ENCODE results near the gene CNN3.

CNN3 gene

GRCh38 chr1:94887603-94888171 is 39.2 kb downstream of the CNN3 start:
- DNase-seq = no peak
- no peak for ATAC-seq

DNA sequence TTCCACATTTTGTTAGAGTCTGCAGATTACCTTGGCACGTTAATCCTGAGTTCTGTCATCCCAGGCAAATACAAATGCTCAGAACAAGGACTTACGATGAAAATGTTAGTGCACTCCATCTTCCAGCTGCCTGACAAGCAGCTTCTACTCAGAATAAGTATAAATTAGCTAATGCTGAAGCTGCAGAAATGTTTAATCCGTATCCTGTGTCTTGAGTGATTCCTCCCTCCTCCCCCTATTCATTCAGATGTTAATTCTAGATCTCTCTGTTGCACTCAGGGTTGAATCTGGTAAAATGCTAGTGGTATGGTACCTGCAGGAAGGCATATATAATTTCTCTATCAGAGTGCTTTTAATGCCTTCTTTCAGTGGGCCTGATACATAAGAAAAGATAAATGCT is 39.8 kb downstream of the CNN3 start:
- DNase-seq (no peak), ATAC-seq (no peak)

DNA sequence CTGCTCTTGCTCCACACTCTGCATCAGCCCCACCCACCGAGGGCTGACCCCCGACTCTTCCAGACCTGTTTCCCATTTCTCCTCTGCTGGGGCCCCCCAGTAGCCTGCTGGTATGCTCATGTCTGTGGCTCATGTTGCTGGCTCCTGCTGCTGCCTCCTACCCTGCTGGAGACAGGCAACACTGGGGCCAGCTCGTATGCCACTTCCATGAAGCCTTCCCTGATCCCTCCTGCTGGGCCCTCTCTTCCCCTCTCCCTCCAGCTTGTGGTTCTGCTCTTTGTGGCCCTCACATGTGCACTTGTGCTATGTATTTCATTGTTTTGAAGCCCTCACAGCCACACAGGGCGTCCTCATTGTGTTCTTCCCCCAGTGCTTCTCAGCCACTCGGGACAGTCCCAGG is 40.5 kb downstream of the CNN3 start:
- DNase-seq = no peak
- no peak for ATAC-seq

GRCh38 chr1:94884507-94884906 is 42.4 kb downstream of the CNN3 start:
- ATAC-seq (no peak), DNase-seq (no peak)

GRCh38 chr1:94884106-94884505 is 42.8 kb downstream of the CNN3 start:
- DNase-seq (no peak), ATAC-seq (no peak)

DNA sequence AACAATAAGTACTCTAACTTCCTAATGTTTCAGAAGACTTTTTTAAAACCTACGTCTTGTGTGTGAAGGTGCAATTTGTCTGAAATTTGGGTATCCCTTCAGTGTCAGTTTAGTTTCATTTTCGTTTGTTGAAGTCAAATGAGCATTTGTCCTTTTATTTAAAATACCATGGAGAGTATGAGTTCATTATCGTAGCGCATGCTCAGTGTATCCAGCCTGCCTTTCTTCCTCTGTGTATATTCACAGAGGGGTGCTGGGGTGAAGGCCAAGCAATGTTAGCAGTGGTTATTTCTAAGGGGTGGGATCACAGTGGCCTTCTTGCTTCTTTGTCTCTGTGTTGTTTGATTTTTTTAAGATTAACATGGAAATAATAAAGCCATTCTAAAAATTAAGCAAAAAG is 43.2 kb downstream of the CNN3 start:
- ATAC-seq (peak; percentile 82), DNase-seq (no peak)

DNA sequence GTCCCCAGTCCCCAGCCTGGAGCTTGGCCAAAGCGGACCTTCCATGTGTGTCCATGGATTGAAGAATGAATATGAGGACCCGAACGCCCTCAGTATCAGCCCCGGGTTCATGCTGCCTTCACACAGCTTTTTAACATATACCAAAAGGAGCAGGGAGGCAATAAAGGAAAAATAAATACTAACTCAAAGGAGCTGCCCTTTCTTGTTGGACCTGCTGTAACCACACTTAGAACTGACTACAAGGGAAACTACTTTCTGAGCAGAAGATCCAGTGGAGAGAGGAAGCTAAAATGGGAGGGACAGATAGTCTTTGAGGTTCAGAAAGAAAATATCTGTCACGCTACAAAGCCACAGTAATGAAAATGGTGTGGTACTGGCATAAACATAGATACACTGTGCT is 48.6 kb downstream of the CNN3 start:
- DNase-seq (no peak), ATAC-seq (no peak)

GRCh38 chr1:94876362-94876761 is 50.5 kb downstream of the CNN3 start:
- ATAC-seq = no peak
- no peak for DNase-seq

DNA sequence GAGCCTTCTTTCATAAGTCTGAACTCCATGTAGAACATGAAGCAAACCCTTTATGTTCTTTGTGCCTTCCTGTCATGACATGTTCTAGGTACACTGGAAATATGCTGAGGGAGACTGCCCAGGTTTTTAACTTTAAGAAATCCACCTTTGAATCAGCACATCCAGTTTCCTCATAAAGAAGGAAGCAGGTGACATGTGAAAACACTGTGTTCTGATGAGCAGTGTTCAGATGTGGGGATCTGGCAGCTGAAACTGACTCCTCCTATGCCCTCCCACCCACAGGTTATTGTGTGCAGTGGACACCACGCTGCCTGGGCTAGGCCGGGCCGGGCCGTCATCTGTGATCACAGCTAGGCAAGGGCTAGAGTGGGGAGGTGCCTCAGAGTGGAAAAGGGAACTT is 51.1 kb downstream of the CNN3 start:
- ATAC-seq (no peak), DNase-seq (no peak)

DNA sequence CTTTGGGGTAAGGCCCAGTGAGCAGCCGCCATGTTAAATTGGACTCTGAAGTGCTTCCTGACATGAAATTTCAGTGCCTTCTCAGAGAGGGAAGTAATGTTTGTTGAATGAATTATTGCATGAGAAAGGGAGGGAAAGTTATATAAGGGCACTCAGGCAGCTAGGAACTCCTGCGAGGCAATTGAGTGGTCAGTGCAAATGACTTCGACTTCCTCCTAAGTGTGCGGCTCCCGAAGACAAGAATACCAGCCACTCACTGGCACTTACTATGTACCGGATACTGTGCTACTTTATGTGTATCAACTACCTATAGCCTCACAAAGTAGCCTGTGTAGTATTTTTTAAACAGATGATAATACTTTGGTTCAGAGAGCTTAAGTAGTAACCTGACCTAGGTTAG is 52.5 kb downstream of the CNN3 start:
- DNase-seq = no peak
- no peak for ATAC-seq

DNA sequence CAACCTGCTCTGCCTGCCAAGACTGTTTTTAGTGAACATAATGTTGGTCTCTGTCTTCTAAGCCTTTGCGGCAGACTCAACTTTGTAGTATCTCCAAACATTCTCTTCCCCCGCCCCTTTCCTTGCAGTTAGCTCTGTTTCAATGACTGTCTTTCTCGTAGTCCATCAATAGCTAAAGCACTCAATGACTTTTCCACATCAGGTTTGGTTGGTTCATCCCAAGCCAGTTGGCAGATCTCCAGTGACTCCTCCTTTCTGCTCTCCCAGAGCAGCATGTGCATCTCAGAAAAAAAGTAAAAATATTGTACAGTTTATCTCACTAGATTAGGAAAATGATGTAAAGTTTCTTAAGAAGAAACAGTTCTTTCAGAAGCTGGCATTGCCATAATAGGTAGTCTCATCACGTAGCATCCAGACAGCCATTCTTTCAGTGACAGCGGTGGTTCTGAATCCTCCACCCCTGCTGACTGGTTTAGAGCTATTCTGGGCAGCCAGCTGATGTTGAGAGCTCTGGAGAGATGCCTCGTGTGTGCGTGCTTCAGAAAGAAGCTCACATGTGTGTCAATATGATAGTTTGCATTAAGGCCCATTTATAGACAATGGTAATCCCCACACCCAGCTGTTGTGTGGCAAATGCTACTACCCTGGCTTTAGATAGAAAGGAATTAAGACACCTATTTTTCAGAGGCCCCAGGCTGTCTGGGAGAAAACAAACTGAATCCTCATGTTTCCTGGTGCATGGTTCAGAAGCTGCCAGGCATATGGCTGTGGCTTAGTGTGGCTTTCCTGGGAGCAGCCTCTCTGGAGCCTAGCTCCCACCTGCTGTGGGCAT is 53.2 kb downstream of the CNN3 start:
- DNase-seq (no peak), ATAC-seq (no peak)

GRCh38 chr1:94872771-94873495 is 54.0 kb downstream of the CNN3 start:
- DNase-seq (no peak), ATAC-seq (no peak)

GRCh38 chr1:94871031-94871430 is 55.9 kb downstream of the CNN3 start:
- DNase-seq (no peak), ATAC-seq (no peak)

DNA sequence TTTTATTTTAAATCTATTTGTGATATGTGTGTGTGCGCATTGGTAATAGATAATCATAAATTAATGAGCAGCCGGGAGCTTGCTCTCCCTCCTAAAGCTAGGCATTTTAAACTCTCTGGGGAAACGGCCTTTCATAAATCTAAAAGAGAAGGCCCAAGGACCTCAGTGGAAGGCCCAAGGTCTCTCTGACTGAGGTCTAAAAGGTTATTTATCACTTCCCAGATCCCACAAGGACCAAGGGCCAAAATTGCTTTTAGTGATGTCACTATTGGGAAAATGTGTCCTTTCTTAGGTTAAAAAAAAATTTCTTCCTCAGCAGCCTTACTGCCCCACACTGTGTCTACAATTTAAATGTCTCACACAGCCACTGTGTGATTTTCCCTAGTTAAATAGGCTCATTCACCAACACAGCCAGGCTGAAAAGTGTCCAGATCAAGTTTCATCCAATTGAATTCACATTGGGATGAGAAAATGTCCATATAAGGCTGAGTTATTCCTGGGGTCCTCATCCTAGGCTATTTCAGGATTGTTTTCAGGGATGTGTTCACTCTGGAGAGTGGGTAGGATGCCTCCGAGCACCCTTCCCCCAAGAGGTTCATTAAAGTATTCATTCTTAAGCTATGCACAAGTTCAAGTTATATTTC is 60.6 kb downstream of the CNN3 start:
- ATAC-seq = no peak

DNA sequence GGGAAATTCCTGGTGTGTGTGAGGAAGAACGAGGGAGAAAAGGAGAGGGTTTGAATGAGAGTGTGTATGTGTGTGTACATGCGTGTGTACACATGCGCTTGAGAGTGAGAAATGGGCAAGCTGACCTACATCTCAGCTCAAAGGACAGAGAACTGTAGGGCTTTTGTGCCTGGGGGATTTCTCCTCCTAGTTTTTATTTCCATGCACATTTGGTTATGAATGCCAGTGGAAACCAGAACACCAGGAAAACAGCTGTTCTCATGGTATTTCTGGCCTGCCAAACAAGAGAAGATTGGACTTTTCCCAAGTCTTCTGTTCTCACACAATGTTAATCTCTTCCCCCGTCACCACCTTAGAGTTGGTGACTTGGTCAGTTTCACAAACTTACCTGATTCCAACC is 61.5 kb downstream of the CNN3 start:
- DNase-seq (no peak), ATAC-seq (no peak)

More for the DNA sequence above, 60.6 kb downstream of the CNN3 start:
- no peak for DNase-seq

DNA sequence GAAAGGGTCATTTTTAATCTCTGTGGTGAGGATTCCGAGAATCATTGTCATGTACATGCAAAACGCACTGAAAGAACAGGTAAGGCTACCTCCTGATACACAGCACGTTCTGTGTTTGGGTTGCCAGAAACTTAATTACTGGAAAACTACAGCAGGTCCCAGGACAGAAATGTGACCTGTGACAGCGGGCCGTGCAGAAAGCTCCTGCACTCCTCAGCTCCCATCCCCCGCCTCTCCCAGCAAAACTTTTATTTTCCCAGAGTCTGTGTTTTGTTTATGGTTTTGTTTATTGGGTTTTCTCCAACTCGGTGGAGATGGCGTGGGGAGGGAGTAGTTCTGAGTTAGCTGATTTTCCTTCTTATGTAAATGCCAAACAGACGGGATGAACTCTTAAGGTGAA is 62.1 kb downstream of the CNN3 start:
- DNase-seq = no peak

GRCh38 chr1:94863919-94864318 is 63.0 kb downstream of the CNN3 start:
- DNase-seq (no peak), ATAC-seq (no peak)

More for the DNA sequence above, 62.1 kb downstream of the CNN3 start:
- no peak for ATAC-seq

- ATAC-seq (no peak), DNase-seq (no peak)
Observed at GRCh38 chr1:94863297-94863911, 63.5 kb downstream of the CNN3 start.

GRCh38 chr1:94862718-94863117 is 64.2 kb downstream of the CNN3 start:
- no peak for ATAC-seq

GRCh38 chr1:94859174-94859573 is 67.7 kb downstream of the CNN3 start:
- DNase-seq = no peak
- ATAC-seq = no peak

More at GRCh38 chr1:94862718-94863117, 64.2 kb downstream of the CNN3 start:
- DNase-seq = no peak

- no peak for ATAC-seq
- DNase-seq = no peak
Observed at GRCh38 chr1:94858276-94858675, 68.6 kb downstream of the CNN3 start.

DNA sequence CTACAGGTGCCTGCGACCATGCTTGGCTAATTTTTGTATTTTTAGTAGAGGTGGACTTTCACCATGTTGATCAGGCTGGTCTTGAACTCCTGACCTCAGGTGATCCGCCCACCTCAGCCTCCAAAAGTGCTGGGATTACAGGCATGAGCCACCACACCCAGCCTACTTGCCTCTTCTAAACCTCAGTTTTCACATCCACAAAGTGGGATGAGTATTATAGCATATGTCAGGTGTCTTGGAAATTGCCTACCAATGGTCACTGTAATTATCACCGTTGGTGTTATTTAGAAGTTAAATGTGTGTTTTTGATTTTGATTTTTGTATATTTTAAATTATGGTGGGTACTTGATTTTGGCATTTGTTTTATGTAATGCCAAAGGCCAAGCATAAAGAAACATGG is 70.0 kb downstream of the CNN3 start:
- no peak for DNase-seq
- no peak for ATAC-seq

Data from stimulated activated naive CD8-positive, alpha-beta T cell treated with anti-CD3 and anti-CD28 coated beads, Interleukin-15, Interleukin-2, amounts not matched to agents 100 U/mL and 50 U/mL, for 24 hours (primary cell).